H1 (cell line): ENCODE data around the gene EXD3. TPM values are rescaled to one million over a fixed set of nuclear protein-coding genes. Genes with fewer than 3 reads are reported as not detected.

ENCODE experiments used
- BCL11A ChIP-seq, 2 experiments: IDR thresholded peaks; one replicate each; pipeline ENCODE4 v1.6.1; 2011; ENCODE audit warnings: low read depth in 2 of 2, low read length in 2 of 2, mild to moderate bottlenecking in 2 of 2
- CBX5 ChIP-seq: fragments of 300-800, 300-1000 bp; sonication (generic); IDR thresholded peaks from 2 replicates; pipeline ENCODE4 v1.7.1; 2016; ENCODE audit warnings: antibody characterized with exemption, low read length, low read depth
- EP300 ChIP-seq, 2 experiments: IDR thresholded peaks; 1 replicate in 1 of 2; 2 replicates in 1 of 2; pipeline ENCODE4 v1.6.1; 2011 to 2012; ENCODE audit warnings: low read depth in 2 of 2, low read length in 2 of 2, mild to moderate bottlenecking in 2 of 2, borderline replicate concordance in 1 of 2, inconsistent platforms in 1 of 2, moderate library complexity in 1 of 2
- EZH2 ChIP-seq: fragments of 200-600 bp; sonication (generic); IDR thresholded peaks from 2 replicates; pipeline ENCODE4 v1.7.1; 2012; ENCODE audit warnings: low read depth, mild to moderate bottlenecking, moderate library complexity, low read length, inconsistent platforms; ENCODE audit not compliant: severe bottlenecking
- PHF8 ChIP-seq: fragments of 200-600 bp; sonication (generic); conservative IDR thresholded peaks from 2 replicates; pipeline ENCODE4 v1.7.1; 2012; ENCODE audit warnings: low read depth, mild to moderate bottlenecking, inconsistent platforms, low read length, moderate library complexity
- RNF2 ChIP-seq: fragments of 200-900, 300-1000 bp; sonication (generic); IDR thresholded peaks from 2 replicates; pipeline ENCODE4 v1.7.1; 2016; ENCODE audit warnings: borderline replicate concordance, low read depth, mild to moderate bottlenecking, antibody characterized with exemption, low read length; ENCODE audit not compliant: poor library complexity, severe bottlenecking; ENCODE audit errors: missing control alignments
- polyA plus RNA-seq, 7 experiments: library from polyadenylated mRNA; depleted of rRNA in 3 of 7; stranded (reverse) in 5 of 7; unstranded in 2 of 7; fragments of >200 nt in 5 of 7; fragments of 200-250 nt in 2 of 7; gene quantifications; 1 replicate in 5 of 7; 2 replicates in 1 of 7; 4 replicates in 1 of 7; pipeline versions ENCODE4 v1.2.1 to v1.2.3, GENCODE V29; 2011 to 2013; ENCODE audit warnings: missing spikeins in 2 of 7, mixed read lengths in 2 of 7
- total RNA-seq: library from RNA; stranded (reverse); fragmentation: NEBNext Ultra II Directional; extraction: Animal tissue kit (Norgen Biotek cat#: 25700); gene quantifications from 2 replicates; pipeline ENCODE4 v1.2.1, GENCODE V29; 2021

The EXD3 gene
- total and polyA plus RNA-seq, 2 of the 8 experiments (the other 6 are each of a cell fraction or from before 2014, with no cell fraction given), result 7.2 to 9.4 TPM

- TF ChIP-seq EP300 (IDR thresholded peaks at IDR 0.05; ENCODE audit: borderline replicate concordance in 1 of 2, low read depth in 2 of 2, low read length in 2 of 2) (no peak), CBX5 (no peak), RNF2 (no peak), BCL11A (IDR thresholded peaks at IDR 0.05; ENCODE audit: low read depth in 2 of 2, low read length in 2 of 2) (no peak), EZH2 (no peak), PHF8 (no peak)
Measured at GRCh38 chr9:137358126-137358525, 64.8 kb downstream of the EXD3 start (continued).
